Panc1 (cell line): ENCODE results near the gene DAB2IP. TPM values are rescaled to one million over a fixed set of nuclear protein-coding genes. Genes with fewer than 3 reads are reported as not detected.

Source experiments
- ATAC-seq: fragments of 200-7000 bp; cut with Tn5 transposase; 2 replicates; pipeline ENCODE4 v1.9.1; 2020; ENCODE audit warnings: mild to moderate bottlenecking, moderate library complexity
- BruUV-seq: library from RNA; stranded (reverse); fragments of 400-500 nt; replicated peaks from 2 replicates; lab custom pipeline; 2021; lab: Mats Ljungman, UMichigan
- CTCF ChIA-PET: fragments of 300-600 bp; sonication (Branson Sonifier 250); formaldehyde crosslinking; loops from one replicate; lab custom pipeline; 2022; ENCODE audit warnings: antibody characterized with exemption; lab: Charles Lee
- POLR2A ChIA-PET: fragments of 300-600 bp; sonication (Branson Sonifier 250); formaldehyde crosslinking; loops from one replicate; lab custom pipeline; 2022; ENCODE audit warnings: antibody characterized with exemption; lab: Charles Lee
- DNase-seq: peaks from one replicate; pipeline ENCODE4 v3.0.0-alpha.2; 2010; ENCODE audit warnings: low read depth, low spot score
- H3K27ac ChIP-seq: 2 replicates; pipeline ENCODE4 v1.5.1; 2011; ENCODE audit warnings: mild to moderate bottlenecking, low read length, inconsistent platforms
- H3K27me3 ChIP-seq: fragments of 200-500 bp; sonication (Bioruptor generic); 2 replicates; pipeline ENCODE4 v1.6.0; 2014; ENCODE audit warnings: low read length, inconsistent platforms; ENCODE audit not compliant: control insufficient read depth, insufficient read depth
- H3K36me3 ChIP-seq: fragments of 200-500 bp; sonication (Bioruptor generic); 2 replicates; pipeline ENCODE4 v1.5.1; 2014; ENCODE audit warnings: inconsistent platforms, mild to moderate bottlenecking, low read length, moderate library complexity; ENCODE audit not compliant: control insufficient read depth, insufficient read depth
- H3K4me1 ChIP-seq: 2 replicates; pipeline ENCODE4 v1.5.1; 2011; ENCODE audit warnings: inconsistent platforms, mild to moderate bottlenecking, low read length, moderate library complexity; ENCODE audit not compliant: control insufficient read depth, insufficient read depth
- H3K4me3 ChIP-seq, 2 experiments: 2 replicates each; pipeline ENCODE4 v1.5.1; 2011 to 2012; ENCODE audit warnings: low read depth in 2 of 2, low read length in 2 of 2, mild to moderate bottlenecking in 2 of 2, inconsistent platforms in 1 of 2, moderate library complexity in 1 of 2
- H3K9me3 ChIP-seq: fragments of 200-500 bp; sonication (Bioruptor generic); 2 replicates; pipeline ENCODE4 v1.5.1; 2014; ENCODE audit warnings: low read depth, mild to moderate bottlenecking, inconsistent platforms, low read length, moderate library complexity; ENCODE audit not compliant: control insufficient read depth, insufficient read depth
- CTCF ChIP-seq: fragments of 450-650 bp; IDR thresholded peaks from 2 replicates; pipeline ENCODE4 v1.5.1; 2017; ENCODE audit warnings: mild to moderate bottlenecking
- POLR2AphosphoS5 ChIP-seq: IDR thresholded peaks from 2 replicates; pipeline ENCODE4 v1.6.1; 2012; ENCODE audit warnings: mild to moderate bottlenecking, low read depth, low read length, moderate library complexity
- REST ChIP-seq, 2 experiments: IDR thresholded peaks; 2 replicates each; pipeline ENCODE4 v1.6.1; 2011 to 2012; ENCODE audit warnings: low read depth in 2 of 2, control low read depth in 1 of 2, low read length in 1 of 2, mild to moderate bottlenecking in 1 of 2, moderate library complexity in 1 of 2; ENCODE audit not compliant: insufficient read depth in 1 of 2
- SIN3A ChIP-seq: IDR thresholded peaks from 2 replicates; pipeline ENCODE4 v1.6.1; 2012; ENCODE audit warnings: low read depth, mild to moderate bottlenecking, low read length, moderate library complexity, borderline replicate concordance; ENCODE audit not compliant: insufficient read depth
- in situ Hi-C: cut with HindIII; loops from 2 replicates; pipeline ENCODE4 v1.10.0; 2016; ENCODE audit warnings: low sequenced_read_pairs, low pct_unique_long_range_greater_than_20kb
- intact Hi-C: fragments of 100-400 bp; cut with micrococcal nuclease; formaldehyde crosslinking; loops from one replicate; pipeline ENCODE4 v1.10.0; 2022; ENCODE audit not compliant: unreplicated experiment
- total RNA-seq: library from RNA; stranded (reverse); gene quantifications from one replicate; pipeline ENCODE4 v1.2.1, GENCODE V29; 2021; ENCODE audit not compliant: unreplicated experiment

The DAB2IP gene
- total RNA-seq, 1 experiment from 2014 or later = 18.4 TPM

GRCh38 chr9:121706149-121706750 is 54.8 kb downstream of the DAB2IP start:
- Histone ChIP-seq H3K9me3 (no peaks in the 10 kb centered on the region), H3K36me3 (no peaks in the 10 kb centered on the region), H3K27me3 (no peaks in the 10 kb centered on the region), H3K27ac (no peak overlapping the region), H3K4me3 (no peak overlapping the region), H3K4me1 (no peaks in the 10 kb centered on the region)
- in situ Hi-C loops = no loop called here
- TF ChIP-seq CTCF = no peak
- no peak for TF ChIP-seq SIN3A
- no peak for TF ChIP-seq POLR2AphosphoS5
- no peak for TF ChIP-seq REST (IDR thresholded peaks at IDR 0.05; ENCODE audit: insufficient read depth in 1 of 2, low read depth in 2 of 2, low read length in 1 of 2)
- no TSS peak for BruUV-seq
- intact Hi-C loops = no loop called here
- DNase-seq (no peak), ATAC-seq (no peak)
- POLR2A ChIA-PET = no interaction called here
- CTCF ChIA-PET = no interaction called here

- in situ Hi-C loops = no loop called here
- ChIA-PET CTCF (no interaction called here), POLR2A (no interaction called here)
- intact Hi-C loops = no loop called here
- TF ChIP-seq CTCF = no peak
- no peak for TF ChIP-seq POLR2AphosphoS5
- Histone ChIP-seq H3K27me3 (no peaks in the 10 kb centered on the region), H3K4me3 (no peak overlapping the region), H3K36me3 (no peaks in the 10 kb centered on the region), H3K4me1 (no peaks in the 10 kb centered on the region), H3K27ac (no peak overlapping the region), H3K9me3 (no peaks in the 10 kb centered on the region)
- no peak for DNase-seq
- BruUV-seq = no TSS peak
- no peak for ATAC-seq
These were observed 56.3 kb downstream of the DAB2IP start for GRCh38 chr9:121707477-121708424.
